WTC11 (cell line): Measurements from ENCODE around the gene CRACR2B. TPM values are rescaled to one million over a fixed set of nuclear protein-coding genes. Genes with fewer than 3 reads are reported as not detected.

ENCODE experiments used
- ATAC-seq: fragments of 200-7000 bp; cut with Tn5 transposase; 2 replicates; pipeline ENCODE4 v1.10.0; 2021; ENCODE audit warnings: mild to moderate bottlenecking, moderate library complexity
- CTCF ChIA-PET: fragments of 300-600 bp; sonication (Branson Sonifier 250); formaldehyde crosslinking; loops from one replicate; lab custom pipeline; 2021; ENCODE audit warnings: antibody characterized with exemption; lab: Charles Lee
- POLR2A ChIA-PET: fragments of 350-600 bp; sonication (Branson Sonifier 250); formaldehyde crosslinking; loops from one replicate; lab custom pipeline; 2021; ENCODE audit warnings: antibody characterized with exemption; lab: Charles Lee
- DNase-seq: peaks from one replicate; pipeline ENCODE4 v3.0.0; 2021; ENCODE audit warnings: low spot score
- H3K27ac Mint-ChIP-seq: 2 replicates; pipeline ENCODE4 v1.8.0; 2021; ENCODE audit warnings: mixed read lengths
- H3K27me3 Mint-ChIP-seq: 2 replicates; pipeline ENCODE4 v1.8.0; 2021; ENCODE audit warnings: low read depth, mild to moderate bottlenecking, moderate library complexity, mixed read lengths
- H3K36me3 Mint-ChIP-seq: 2 replicates; pipeline ENCODE4 v1.8.0; 2021; ENCODE audit warnings: mixed read lengths
- H3K4me1 Mint-ChIP-seq: 2 replicates; pipeline ENCODE4 v1.8.0; 2022; ENCODE audit warnings: mixed read lengths
- H3K4me3 Mint-ChIP-seq: 2 replicates; pipeline ENCODE4 v1.8.0; 2021; ENCODE audit warnings: mild to moderate bottlenecking, moderate library complexity, mixed read lengths
- H3K9me3 Mint-ChIP-seq: 2 replicates; pipeline ENCODE4 v1.8.0; 2021; ENCODE audit warnings: mixed read lengths
- CREB1 ChIP-seq: sonication (generic); formaldehyde crosslinking; IDR thresholded peaks from 2 replicates; pipeline ENCODE4 v1.8.0; 2023; ENCODE audit warnings: mild to moderate bottlenecking, missing genetic modification reagents
- ESRRA ChIP-seq: sonication (generic); formaldehyde crosslinking; IDR thresholded peaks from 2 replicates; pipeline ENCODE4 v1.8.1; 2022; ENCODE audit warnings: mild to moderate bottlenecking, missing genetic modification reagents, borderline replicate concordance
- FOXJ3 ChIP-seq: sonication (generic); formaldehyde crosslinking; IDR thresholded peaks from 2 replicates; pipeline ENCODE4 v1.9.0; 2021; ENCODE audit warnings: missing genetic modification reagents, mild to moderate bottlenecking, borderline replicate concordance
- FOXP1 ChIP-seq: sonication (generic); formaldehyde crosslinking; IDR thresholded peaks from 2 replicates; pipeline ENCODE4 v1.8.0; 2022; ENCODE audit warnings: missing genetic modification reagents, mild to moderate bottlenecking, moderate library complexity, borderline replicate concordance
- GTF2I ChIP-seq: fragments of 250-450 bp; sonication (Bioruptor Pico); conservative IDR thresholded peaks from 2 replicates; pipeline ENCODE4 v1.4.0; 2021; ENCODE audit warnings: mild to moderate bottlenecking
- JAZF1 ChIP-seq: fragments of 250-450 bp; sonication (Bioruptor Pico); IDR thresholded peaks from 2 replicates; pipeline ENCODE4 v1.9.0; 2021; ENCODE audit warnings: moderate library complexity, mild to moderate bottlenecking, inconsistent platforms
- JUN ChIP-seq: sonication (generic); formaldehyde crosslinking; IDR thresholded peaks from 2 replicates; pipeline ENCODE4 v1.8.0; 2023; ENCODE audit warnings: mild to moderate bottlenecking, missing genetic modification reagents
- MXD4 ChIP-seq: fragments of 250-450 bp; sonication (Bioruptor Pico); IDR thresholded peaks from 2 replicates; pipeline ENCODE4 v1.8.0; 2021; ENCODE audit warnings: mild to moderate bottlenecking, moderate library complexity, borderline replicate concordance
- NR2C2 ChIP-seq: sonication (generic); formaldehyde crosslinking; IDR thresholded peaks from 2 replicates; pipeline ENCODE4 v1.8.0; 2022; ENCODE audit warnings: mild to moderate bottlenecking, missing genetic modification reagents
- SMAD3 ChIP-seq: sonication (generic); formaldehyde crosslinking; IDR thresholded peaks from 2 replicates; pipeline ENCODE4 v1.8.0; 2022; ENCODE audit warnings: missing genetic modification reagents, mild to moderate bottlenecking, borderline replicate concordance
- SOX15 ChIP-seq: fragments of 250-450 bp; sonication (Bioruptor Pico); IDR thresholded peaks from 2 replicates; pipeline ENCODE4 v1.9.0; 2021; ENCODE audit warnings: mild to moderate bottlenecking
- SP1 ChIP-seq: sonication (generic); formaldehyde crosslinking; conservative IDR thresholded peaks from 2 replicates; pipeline ENCODE4 v1.8.1; 2022; ENCODE audit warnings: missing genetic modification reagents
- ZNF263 ChIP-seq: sonication (generic); formaldehyde crosslinking; IDR thresholded peaks from 2 replicates; pipeline ENCODE4 v1.8.1; 2022; ENCODE audit warnings: low read depth, mild to moderate bottlenecking, moderate library complexity, missing genetic modification reagents
- total RNA-seq: library from RNA; stranded (reverse); gene quantifications from 3 replicates; pipeline ENCODE4 v1.2.3, GENCODE V29; 2021
- TF ChIP-seq, protein P1 (sequence below): sonication (generic); formaldehyde crosslinking; conservative IDR thresholded peaks from 2 replicates; pipeline ENCODE4 v1.8.1; 2022; ENCODE audit warnings: mild to moderate bottlenecking, missing genetic modification reagents
- TF ChIP-seq, protein P2 (sequence below): sonication (generic); formaldehyde crosslinking; IDR thresholded peaks from 2 replicates; pipeline ENCODE4 v1.8.1; 2023; ENCODE audit warnings: mild to moderate bottlenecking, moderate library complexity, missing genetic modification reagents
- TF ChIP-seq, protein P3 (sequence below): sonication (generic); formaldehyde crosslinking; IDR thresholded peaks from 2 replicates; pipeline ENCODE4 v1.8.0; 2023; ENCODE audit warnings: mild to moderate bottlenecking, missing genetic modification reagents
- TF ChIP-seq, protein P4 (sequence below): sonication (generic); formaldehyde crosslinking; IDR thresholded peaks from 2 replicates; pipeline ENCODE4 v1.8.0; 2022; ENCODE audit warnings: mild to moderate bottlenecking, missing genetic modification reagents
- TF ChIP-seq, protein P5 (sequence below): sonication (generic); formaldehyde crosslinking; IDR thresholded peaks from 2 replicates; pipeline ENCODE4 v1.8.1; 2023; ENCODE audit warnings: mild to moderate bottlenecking, missing genetic modification reagents, moderate library complexity
- TF ChIP-seq, protein P6 (sequence below): sonication (generic); formaldehyde crosslinking; IDR thresholded peaks from 2 replicates; pipeline ENCODE4 v1.8.1; 2022; ENCODE audit warnings: mild to moderate bottlenecking, moderate library complexity, missing genetic modification reagents
- TF ChIP-seq, protein P7 (sequence below): fragments of 250-450 bp; sonication (Bioruptor Pico); IDR thresholded peaks from 2 replicates; pipeline ENCODE4 v1.9.0; 2021; ENCODE audit warnings: mild to moderate bottlenecking
- TF ChIP-seq, protein P8 (sequence below): sonication (generic); formaldehyde crosslinking; IDR thresholded peaks from 2 replicates; pipeline ENCODE4 v1.8.0; 2022; ENCODE audit warnings: mild to moderate bottlenecking, missing genetic modification reagents
- TF ChIP-seq, protein P9 (sequence below): fragments of 250-450 bp; sonication (Bioruptor Pico); IDR thresholded peaks from 2 replicates; pipeline ENCODE4 v1.9.0; 2021; ENCODE audit warnings: moderate library complexity, mild to moderate bottlenecking, inconsistent platforms, borderline replicate concordance

The CRACR2B gene
- total RNA-seq, 1 experiment from 2014 or later = 46.5 TPM

DNA sequence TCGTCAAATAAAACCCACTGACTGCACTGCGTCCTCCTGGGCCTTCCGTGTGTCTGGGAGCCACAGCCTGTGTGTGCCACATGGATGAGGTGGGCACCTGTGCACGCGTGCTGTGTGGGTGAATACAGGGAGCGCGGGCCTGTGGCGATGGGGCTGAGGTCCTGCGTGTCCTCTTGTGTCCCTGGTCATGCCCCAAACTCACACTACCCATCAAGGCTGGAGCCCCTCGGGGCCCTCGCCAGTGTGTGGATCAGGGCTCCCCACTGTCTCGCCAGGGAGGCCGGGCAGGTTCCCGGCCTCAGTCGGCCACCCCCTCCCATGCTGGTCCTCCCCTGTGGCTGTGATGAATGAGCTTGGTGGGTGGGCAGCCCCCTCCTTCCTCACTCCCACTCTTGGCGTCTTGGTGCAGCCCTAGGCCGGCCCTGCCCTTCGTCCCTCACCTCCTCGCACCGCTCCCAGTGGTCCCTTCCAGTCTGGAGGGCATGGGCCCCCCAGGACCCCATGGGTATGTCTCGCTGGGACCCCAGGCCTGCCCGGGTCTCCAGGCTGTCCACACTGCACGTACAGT lies 4.3 kb downstream of the CRACR2B start:
- DNase-seq (no peak), ATAC-seq (no peak)
- H3K4me3 Mint-ChIP-seq = peak overlapping the region; percentile 69

DNA sequence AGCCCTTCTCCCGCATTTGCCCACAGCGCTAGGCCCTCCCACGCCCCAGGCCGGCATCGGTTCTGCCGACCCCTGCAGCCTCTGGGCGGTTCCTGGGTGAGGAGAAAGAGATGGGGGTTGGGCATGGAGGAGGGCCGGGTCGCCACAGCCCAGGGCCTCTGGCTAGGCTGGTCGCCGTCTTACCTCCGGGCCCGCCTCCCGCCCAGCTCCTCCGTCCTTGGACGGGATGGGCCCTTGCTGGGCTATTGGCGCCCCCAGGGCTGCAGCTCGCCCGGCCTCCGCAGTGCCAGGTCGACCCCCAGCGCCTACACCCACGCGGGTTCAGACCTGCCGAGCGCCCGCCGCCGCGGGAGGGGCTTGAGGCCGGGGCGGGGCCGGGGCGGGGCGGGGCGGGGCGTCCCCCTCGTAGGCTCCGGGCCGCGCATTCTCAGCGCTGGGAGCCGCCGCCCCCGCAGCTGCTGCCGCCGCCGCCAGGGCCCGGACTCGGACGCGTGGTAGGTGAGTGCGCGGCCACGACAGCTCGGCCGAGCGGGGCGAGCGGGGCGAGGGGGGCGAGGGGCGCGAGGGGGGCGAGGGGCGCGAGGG lies 4.9 kb downstream of the CRACR2B start, which contains the start of gene CD151:
Gene CD151, plus strand, starts transcription at position 424 of the 585 bp plus-strand sequence. CDS start 3,118 bp downstream, outside the sequence.
- Mint-ChIP-seq H3K4me3 (peak within 1 kb of the TSS; percentile 73), H3K27ac (no peak within 1 kb of the TSS), H3K36me3 (no peaks in the 10 kb centered on the region), H3K4me1 (peaks cover 39% of the 10 kb centered on the region), H3K27me3 (peaks cover 31% of the 10 kb centered on the region), H3K9me3 (no peaks in the 10 kb centered on the region)
- POLR2A ChIA-PET = interaction anchor here (0.9 to 3.8 kb wide), 4 partner anchors 10 to 23 kb away, joined by 3 to 35 read pairs (median 5); partner anchors contain the start of genes PNPLA2, POLR2L, RPLP2 and TSPAN4
- ATAC-seq (peak; percentile 33), DNase-seq (peak; percentile 70)
- CTCF ChIA-PET = interaction anchor here (0.6 to 7.7 kb wide), 4 partner anchors 10 to 92 kb away, joined by 3 to 82 read pairs (median 6); partner anchors contain the start of genes AP2A2, POLR2L and TSPAN4
- TF ChIP-seq, protein P1, sequence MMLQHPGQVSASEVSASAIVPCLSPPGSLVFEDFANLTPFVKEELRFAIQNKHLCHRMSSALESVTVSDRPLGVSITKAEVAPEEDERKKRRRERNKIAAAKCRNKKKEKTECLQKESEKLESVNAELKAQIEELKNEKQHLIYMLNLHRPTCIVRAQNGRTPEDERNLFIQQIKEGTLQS (CRISPR knock-in tag) = no peak
- TF ChIP-seq JUN = no peak
- no peak for TF ChIP-seq FOXJ3
- TF ChIP-seq, protein P2, sequence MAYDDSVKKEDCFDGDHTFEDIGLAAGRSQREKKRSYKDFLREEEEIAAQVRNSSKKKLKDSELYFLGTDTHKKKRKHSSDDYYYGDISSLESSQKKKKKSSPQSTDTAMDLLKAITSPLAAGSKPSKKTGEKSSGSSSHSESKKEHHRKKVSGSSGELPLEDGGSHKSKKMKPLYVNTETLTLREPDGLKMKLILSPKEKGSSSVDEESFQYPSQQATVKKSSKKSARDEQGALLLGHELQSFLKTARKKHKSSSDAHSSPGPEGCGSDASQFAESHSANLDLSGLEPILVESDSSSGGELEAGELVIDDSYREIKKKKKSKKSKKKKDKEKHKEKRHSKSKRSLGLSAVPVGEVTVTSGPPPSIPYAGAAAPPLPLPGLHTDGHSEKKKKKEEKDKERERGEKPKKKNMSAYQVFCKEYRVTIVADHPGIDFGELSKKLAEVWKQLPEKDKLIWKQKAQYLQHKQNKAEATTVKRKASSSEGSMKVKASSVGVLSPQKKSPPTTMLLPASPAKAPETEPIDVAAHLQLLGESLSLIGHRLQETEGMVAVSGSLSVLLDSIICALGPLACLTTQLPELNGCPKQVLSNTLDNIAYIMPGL (CRISPR knock-in tag) = no peak
- TF ChIP-seq, protein P3, sequence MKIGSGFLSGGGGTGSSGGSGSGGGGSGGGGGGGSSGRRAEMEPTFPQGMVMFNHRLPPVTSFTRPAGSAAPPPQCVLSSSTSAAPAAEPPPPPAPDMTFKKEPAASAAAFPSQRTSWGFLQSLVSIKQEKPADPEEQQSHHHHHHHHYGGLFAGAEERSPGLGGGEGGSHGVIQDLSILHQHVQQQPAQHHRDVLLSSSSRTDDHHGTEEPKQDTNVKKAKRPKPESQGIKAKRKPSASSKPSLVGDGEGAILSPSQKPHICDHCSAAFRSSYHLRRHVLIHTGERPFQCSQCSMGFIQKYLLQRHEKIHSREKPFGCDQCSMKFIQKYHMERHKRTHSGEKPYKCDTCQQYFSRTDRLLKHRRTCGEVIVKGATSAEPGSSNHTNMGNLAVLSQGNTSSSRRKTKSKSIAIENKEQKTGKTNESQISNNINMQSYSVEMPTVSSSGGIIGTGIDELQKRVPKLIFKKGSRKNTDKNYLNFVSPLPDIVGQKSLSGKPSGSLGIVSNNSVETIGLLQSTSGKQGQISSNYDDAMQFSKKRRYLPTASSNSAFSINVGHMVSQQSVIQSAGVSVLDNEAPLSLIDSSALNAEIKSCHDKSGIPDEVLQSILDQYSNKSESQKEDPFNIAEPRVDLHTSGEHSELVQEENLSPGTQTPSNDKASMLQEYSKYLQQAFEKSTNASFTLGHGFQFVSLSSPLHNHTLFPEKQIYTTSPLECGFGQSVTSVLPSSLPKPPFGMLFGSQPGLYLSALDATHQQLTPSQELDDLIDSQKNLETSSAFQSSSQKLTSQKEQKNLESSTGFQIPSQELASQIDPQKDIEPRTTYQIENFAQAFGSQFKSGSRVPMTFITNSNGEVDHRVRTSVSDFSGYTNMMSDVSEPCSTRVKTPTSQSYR = peak; percentile 87; the same call in 1 of the 2 replicates
- no peak for TF ChIP-seq SMAD3 (CRISPR knock-in tag)
- TF ChIP-seq, protein P4, sequence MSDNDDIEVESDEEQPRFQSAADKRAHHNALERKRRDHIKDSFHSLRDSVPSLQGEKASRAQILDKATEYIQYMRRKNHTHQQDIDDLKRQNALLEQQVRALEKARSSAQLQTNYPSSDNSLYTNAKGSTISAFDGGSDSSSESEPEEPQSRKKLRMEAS (CRISPR knock-in tag) = peak; percentile 16; the same call in 1 of the 2 replicates
- no peak for TF ChIP-seq GTF2I (CRISPR knock-in tag)
- TF ChIP-seq, protein P5, sequence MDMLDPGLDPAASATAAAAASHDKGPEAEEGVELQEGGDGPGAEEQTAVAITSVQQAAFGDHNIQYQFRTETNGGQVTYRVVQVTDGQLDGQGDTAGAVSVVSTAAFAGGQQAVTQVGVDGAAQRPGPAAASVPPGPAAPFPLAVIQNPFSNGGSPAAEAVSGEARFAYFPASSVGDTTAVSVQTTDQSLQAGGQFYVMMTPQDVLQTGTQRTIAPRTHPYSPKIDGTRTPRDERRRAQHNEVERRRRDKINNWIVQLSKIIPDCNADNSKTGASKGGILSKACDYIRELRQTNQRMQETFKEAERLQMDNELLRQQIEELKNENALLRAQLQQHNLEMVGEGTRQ (CRISPR knock-in tag) = no peak
- peak; percentile 49; the same call in 1 of the 2 replicates for TF ChIP-seq SP1 (CRISPR knock-in tag)
- TF ChIP-seq, protein P6, sequence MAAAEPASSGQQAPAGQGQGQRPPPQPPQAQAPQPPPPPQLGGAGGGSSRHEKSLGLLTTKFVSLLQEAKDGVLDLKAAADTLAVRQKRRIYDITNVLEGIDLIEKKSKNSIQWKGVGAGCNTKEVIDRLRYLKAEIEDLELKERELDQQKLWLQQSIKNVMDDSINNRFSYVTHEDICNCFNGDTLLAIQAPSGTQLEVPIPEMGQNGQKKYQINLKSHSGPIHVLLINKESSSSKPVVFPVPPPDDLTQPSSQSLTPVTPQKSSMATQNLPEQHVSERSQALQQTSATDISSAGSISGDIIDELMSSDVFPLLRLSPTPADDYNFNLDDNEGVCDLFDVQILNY (CRISPR knock-in tag) = 0 out of 2 replicates have a peak, but pooled peaks have one; percentile 39
- no peak for TF ChIP-seq NR2C2 (CRISPR knock-in tag)
- TF ChIP-seq, protein P7, sequence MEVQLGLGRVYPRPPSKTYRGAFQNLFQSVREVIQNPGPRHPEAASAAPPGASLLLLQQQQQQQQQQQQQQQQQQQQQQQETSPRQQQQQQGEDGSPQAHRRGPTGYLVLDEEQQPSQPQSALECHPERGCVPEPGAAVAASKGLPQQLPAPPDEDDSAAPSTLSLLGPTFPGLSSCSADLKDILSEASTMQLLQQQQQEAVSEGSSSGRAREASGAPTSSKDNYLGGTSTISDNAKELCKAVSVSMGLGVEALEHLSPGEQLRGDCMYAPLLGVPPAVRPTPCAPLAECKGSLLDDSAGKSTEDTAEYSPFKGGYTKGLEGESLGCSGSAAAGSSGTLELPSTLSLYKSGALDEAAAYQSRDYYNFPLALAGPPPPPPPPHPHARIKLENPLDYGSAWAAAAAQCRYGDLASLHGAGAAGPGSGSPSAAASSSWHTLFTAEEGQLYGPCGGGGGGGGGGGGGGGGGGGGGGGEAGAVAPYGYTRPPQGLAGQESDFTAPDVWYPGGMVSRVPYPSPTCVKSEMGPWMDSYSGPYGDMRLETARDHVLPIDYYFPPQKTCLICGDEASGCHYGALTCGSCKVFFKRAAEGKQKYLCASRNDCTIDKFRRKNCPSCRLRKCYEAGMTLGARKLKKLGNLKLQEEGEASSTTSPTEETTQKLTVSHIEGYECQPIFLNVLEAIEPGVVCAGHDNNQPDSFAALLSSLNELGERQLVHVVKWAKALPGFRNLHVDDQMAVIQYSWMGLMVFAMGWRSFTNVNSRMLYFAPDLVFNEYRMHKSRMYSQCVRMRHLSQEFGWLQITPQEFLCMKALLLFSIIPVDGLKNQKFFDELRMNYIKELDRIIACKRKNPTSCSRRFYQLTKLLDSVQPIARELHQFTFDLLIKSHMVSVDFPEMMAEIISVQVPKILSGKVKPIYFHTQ (CRISPR knock-in tag) = no peak
- no peak for TF ChIP-seq ZNF263

More for the DNA sequence above, 4.3 kb downstream of the CRACR2B start:
- Mint-ChIP-seq H3K27me3 (peaks cover 33% of the 10 kb centered on the region), H3K36me3 (no peaks in the 10 kb centered on the region), H3K4me1 (peaks cover 41% of the 10 kb centered on the region), H3K9me3 (no peaks in the 10 kb centered on the region), H3K27ac (no peak overlapping the region)
- CTCF ChIA-PET = interaction anchor here (0.6 to 7.7 kb wide), 5 partner anchors 10 to 93 kb away, joined by 3 to 82 read pairs (median 10); partner anchors contain the start of genes AP2A2, POLR2L and TSPAN4
- POLR2A ChIA-PET = interaction anchor here (1.6 to 4.7 kb wide), 3 partner anchors 12 to 23 kb away, joined by 3 to 38 read pairs (median 35); partner anchors contain the start of genes PNPLA2, RPLP2 and TSPAN4
- TF ChIP-seq, protein P8, sequence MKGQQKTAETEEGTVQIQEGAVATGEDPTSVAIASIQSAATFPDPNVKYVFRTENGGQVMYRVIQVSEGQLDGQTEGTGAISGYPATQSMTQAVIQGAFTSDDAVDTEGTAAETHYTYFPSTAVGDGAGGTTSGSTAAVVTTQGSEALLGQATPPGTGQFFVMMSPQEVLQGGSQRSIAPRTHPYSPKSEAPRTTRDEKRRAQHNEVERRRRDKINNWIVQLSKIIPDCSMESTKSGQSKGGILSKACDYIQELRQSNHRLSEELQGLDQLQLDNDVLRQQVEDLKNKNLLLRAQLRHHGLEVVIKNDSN (CRISPR knock-in tag) = 0 out of 2 replicates have a peak, but pooled peaks have one; percentile 12
- TF ChIP-seq, protein P9, sequence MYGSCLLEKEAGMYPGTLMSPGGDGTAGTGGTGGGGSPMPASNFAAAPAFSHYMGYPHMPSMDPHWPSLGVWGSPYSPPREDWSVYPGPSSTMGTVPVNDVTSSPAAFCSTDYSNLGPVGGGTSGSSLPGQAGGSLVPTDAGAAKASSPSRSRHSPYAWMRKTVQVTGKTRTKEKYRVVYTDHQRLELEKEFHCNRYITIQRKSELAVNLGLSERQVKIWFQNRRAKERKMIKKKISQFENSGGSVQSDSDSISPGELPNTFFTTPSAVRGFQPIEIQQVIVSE (CRISPR knock-in tag) = no peak
- TF ChIP-seq SOX15 (CRISPR knock-in tag) = no peak
- no peak for TF ChIP-seq MXD4
- no peak for TF ChIP-seq CREB1 (CRISPR knock-in tag)
- TF ChIP-seq ESRRA (CRISPR knock-in tag) = no peak
- TF ChIP-seq JAZF1 (CRISPR knock-in tag) = no peak
- 0 out of 2 replicates have a peak, but pooled peaks have one; percentile 1 for TF ChIP-seq FOXP1 (CRISPR knock-in tag)
